Neural cell (in vitro differentiated cells): ENCODE data around the gene ELFN1. TPM values are rescaled to one million over a fixed set of nuclear protein-coding genes. Genes with fewer than 3 reads are reported as not detected.

Experiments used
- H2AFZ ChIP-seq: fragments of 200-600, 300-800 bp; sonication (generic), shearing (Covaris generic); 2 replicates; pipeline ENCODE4 v1.6.0; 2014; ENCODE audit warnings: low read depth, mild to moderate bottlenecking, antibody characterized with exemption, low read length, moderate library complexity
- H3F3A ChIP-seq: fragments of 200-600 bp; shearing (Covaris generic); 2 replicates; pipeline ENCODE4 v1.6.1; 2016; ENCODE audit warnings: mild to moderate bottlenecking, moderate library complexity, mixed read lengths, antibody characterized with exemption, low read length; ENCODE audit not compliant: insufficient read depth, poor library complexity, severe bottlenecking
- H3K27ac ChIP-seq: fragments of 200-600, 300-800 bp; sonication (generic), shearing (Covaris generic); 2 replicates; pipeline ENCODE4 v1.5.1; 2014; ENCODE audit warnings: mild to moderate bottlenecking, low read length, moderate library complexity
- H3K27me3 ChIP-seq: fragments of 300-800, 200-600 bp; sonication (generic), shearing (Covaris generic); 2 replicates; pipeline ENCODE4 v1.6.0; 2014; ENCODE audit warnings: mild to moderate bottlenecking, low read depth, low read length, moderate library complexity; ENCODE audit not compliant: insufficient read depth
- H3K36me3 ChIP-seq: fragments of 300-800, 200-600 bp; sonication (generic), shearing (Covaris generic); 2 replicates; pipeline ENCODE4 v1.5.1; 2014; ENCODE audit warnings: mild to moderate bottlenecking, antibody characterized with exemption, low read length, moderate library complexity; ENCODE audit not compliant: insufficient read depth
- H3K4me2 ChIP-seq: fragments of 300-800, 200-600 bp; sonication (generic), shearing (Covaris generic); 2 replicates; pipeline ENCODE4 v1.6.0; 2014; ENCODE audit warnings: mild to moderate bottlenecking, low read length
- H3K4me3 ChIP-seq: fragments of 300-800, 200-600 bp; sonication (generic), shearing (Covaris generic); 2 replicates; pipeline ENCODE4 v1.5.1; 2014; ENCODE audit warnings: mild to moderate bottlenecking, low read length, moderate library complexity
- H3K79me2 ChIP-seq: fragments of 200-600 bp; shearing (Covaris generic); replicated peaks from 2 replicates; pipeline ENCODE4 v1.6.0; 2014; ENCODE audit warnings: mild to moderate bottlenecking, low read length, moderate library complexity; ENCODE audit not compliant: insufficient read depth
- H3K9ac ChIP-seq: fragments of 300-800, 200-600 bp; sonication (generic), shearing (Covaris generic); 2 replicates; pipeline ENCODE4 v1.6.1; 2016; ENCODE audit warnings: mild to moderate bottlenecking, low read length, mixed read lengths
- H3K9me2 ChIP-seq: fragments of 200-600 bp; shearing (Covaris generic); 2 replicates; pipeline ENCODE4 v1.6.1; 2016; ENCODE audit warnings: mild to moderate bottlenecking, low read length, mixed read lengths; ENCODE audit not compliant: insufficient read depth
- H3K9me3 ChIP-seq: fragments of 200-600, 300-800 bp; sonication (generic), shearing (Covaris generic); 2 replicates; pipeline ENCODE4 v1.6.1; 2016; ENCODE audit warnings: mild to moderate bottlenecking, mixed run types, low read length, moderate library complexity, mixed read lengths
- H4K20me1 ChIP-seq: fragments of 200-600 bp; shearing (Covaris generic); 2 replicates; pipeline ENCODE4 v1.6.1; 2016; ENCODE audit warnings: mild to moderate bottlenecking, mixed run types; ENCODE audit not compliant: insufficient read depth
- CTCF ChIP-seq: fragments of 450-650 bp; IDR thresholded peaks from 2 replicates; pipeline ENCODE4 v1.5.1; 2014; ENCODE audit warnings: antibody characterized with exemption, mild to moderate bottlenecking, moderate library complexity; ENCODE audit not compliant: poor library complexity, severe bottlenecking
- EP300 ChIP-seq: fragments of 450-650 bp; conservative IDR thresholded peaks from 2 replicates; pipeline ENCODE4 v1.6.1; 2014; ENCODE audit warnings: antibody characterized with exemption, mild to moderate bottlenecking, moderate library complexity; ENCODE audit not compliant: poor library complexity, severe bottlenecking
- EZH2 ChIP-seq: fragments of 200-600, 300-800 bp; shearing (Covaris generic), sonication (generic); IDR thresholded peaks from 2 replicates; pipeline ENCODE4 v1.6.1; 2014; ENCODE audit warnings: antibody characterized with exemption, low read length, borderline replicate concordance, mild to moderate bottlenecking; ENCODE audit not compliant: insufficient read depth, poor library complexity, severe bottlenecking
- MXI1 ChIP-seq: fragments of 450-650 bp; conservative IDR thresholded peaks from 2 replicates; pipeline ENCODE4 v1.6.1; 2014; ENCODE audit warnings: antibody characterized with exemption, mild to moderate bottlenecking; ENCODE audit not compliant: poor library complexity, severe bottlenecking
- POLR2AphosphoS5 ChIP-seq: IDR thresholded peaks from 2 replicates; pipeline ENCODE4 v1.6.1; 2012
- RAD21 ChIP-seq: fragments of 450-650 bp; conservative IDR thresholded peaks from 2 replicates; pipeline ENCODE4 v1.6.1; 2014; ENCODE audit warnings: antibody characterized with exemption, mild to moderate bottlenecking, moderate library complexity
- SMC3 ChIP-seq: fragments of 450-650 bp; conservative IDR thresholded peaks from 2 replicates; pipeline ENCODE4 v1.6.1; 2014; ENCODE audit warnings: antibody characterized with exemption, mild to moderate bottlenecking, moderate library complexity; ENCODE audit not compliant: poor library complexity
- TAF1 ChIP-seq: IDR thresholded peaks from 2 replicates; pipeline ENCODE4 v1.6.1; 2012; ENCODE audit warnings: low read depth
- polyA plus RNA-seq: library from polyadenylated mRNA; depleted of rRNA; stranded (reverse); fragments of >200 nt; gene quantifications from 2 replicates; pipeline ENCODE4 v1.2.3, GENCODE V29; 2014
- TF ChIP-seq, protein P1 (sequence below): IDR thresholded peaks from 2 replicates; pipeline ENCODE4 v1.6.1; 2012; ENCODE audit warnings: borderline replicate concordance

Gene ELFN1
- polyA plus RNA-seq, 1 donor from 2014 or later: 11.8 TPM

- Histone ChIP-seq H3K27ac (peak overlapping the region; percentile 53), H3K9ac (peak overlapping the region; percentile 27), H3K4me3 (no peak overlapping the region), H3K4me2 (no peak overlapping the region), H3K9me2 (no peaks in the 10 kb centered on the region), H4K20me1 (no peaks in the 10 kb centered on the region), H3K79me2 (peaks cover 7% of the 10 kb centered on the region), H3K36me3 (no peaks in the 10 kb centered on the region), H3K9me3 (no peaks in the 10 kb centered on the region), H3F3A (no peaks in the 10 kb centered on the region), H2AFZ (no peak overlapping the region), H3K27me3 (no peaks in the 10 kb centered on the region)
- TF ChIP-seq TAF1 (no peak), POLR2AphosphoS5 (no peak), CTCF (no peak), EZH2 (no peak), EP300 (no peak), SMC3 (no peak), MXI1 (no peak), RAD21 (no peak)
- TF ChIP-seq, protein P1, sequence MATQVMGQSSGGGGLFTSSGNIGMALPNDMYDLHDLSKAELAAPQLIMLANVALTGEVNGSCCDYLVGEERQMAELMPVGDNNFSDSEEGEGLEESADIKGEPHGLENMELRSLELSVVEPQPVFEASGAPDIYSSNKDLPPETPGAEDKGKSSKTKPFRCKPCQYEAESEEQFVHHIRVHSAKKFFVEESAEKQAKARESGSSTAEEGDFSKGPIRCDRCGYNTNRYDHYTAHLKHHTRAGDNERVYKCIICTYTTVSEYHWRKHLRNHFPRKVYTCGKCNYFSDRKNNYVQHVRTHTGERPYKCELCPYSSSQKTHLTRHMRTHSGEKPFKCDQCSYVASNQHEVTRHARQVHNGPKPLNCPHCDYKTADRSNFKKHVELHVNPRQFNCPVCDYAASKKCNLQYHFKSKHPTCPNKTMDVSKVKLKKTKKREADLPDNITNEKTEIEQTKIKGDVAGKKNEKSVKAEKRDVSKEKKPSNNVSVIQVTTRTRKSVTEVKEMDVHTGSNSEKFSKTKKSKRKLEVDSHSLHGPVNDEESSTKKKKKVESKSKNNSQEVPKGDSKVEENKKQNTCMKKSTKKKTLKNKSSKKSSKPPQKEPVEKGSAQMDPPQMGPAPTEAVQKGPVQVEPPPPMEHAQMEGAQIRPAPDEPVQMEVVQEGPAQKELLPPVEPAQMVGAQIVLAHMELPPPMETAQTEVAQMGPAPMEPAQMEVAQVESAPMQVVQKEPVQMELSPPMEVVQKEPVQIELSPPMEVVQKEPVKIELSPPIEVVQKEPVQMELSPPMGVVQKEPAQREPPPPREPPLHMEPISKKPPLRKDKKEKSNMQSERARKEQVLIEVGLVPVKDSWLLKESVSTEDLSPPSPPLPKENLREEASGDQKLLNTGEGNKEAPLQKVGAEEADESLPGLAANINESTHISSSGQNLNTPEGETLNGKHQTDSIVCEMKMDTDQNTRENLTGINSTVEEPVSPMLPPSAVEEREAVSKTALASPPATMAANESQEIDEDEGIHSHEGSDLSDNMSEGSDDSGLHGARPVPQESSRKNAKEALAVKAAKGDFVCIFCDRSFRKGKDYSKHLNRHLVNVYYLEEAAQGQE: no peak
Measured at GRCh38 chr7:1697499-1698125, 27.5 kb downstream of the ELFN1 start.

DNA sequence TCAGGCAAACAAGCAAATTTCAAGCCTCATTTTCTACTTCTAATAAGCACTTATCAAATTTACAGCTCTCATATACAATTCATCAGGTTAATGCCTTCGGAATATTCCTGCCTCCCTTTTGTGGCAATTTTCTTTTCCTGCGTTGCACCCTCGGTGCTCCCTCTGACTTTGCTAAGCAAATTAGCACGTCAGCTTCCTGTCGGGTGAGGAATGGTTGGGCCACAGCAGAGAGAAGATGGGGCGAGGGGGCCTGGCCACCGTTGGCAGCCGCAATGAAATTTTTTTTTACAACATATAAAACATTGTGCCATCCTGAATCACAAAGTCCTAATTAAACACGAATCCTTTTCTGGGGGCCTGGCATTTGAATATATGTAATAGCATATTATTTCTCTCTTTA, 28.1 kb downstream of the ELFN1 start:
- no peaks in the 10 kb centered on the region for H3K27me3 ChIP-seq
- H3K9me3 ChIP-seq: peaks cover 5% of the 10 kb centered on the region
- TF ChIP-seq EP300: no peak
- no peak for TF ChIP-seq SMC3
- no peak for TF ChIP-seq EZH2
- no peak for TF ChIP-seq TAF1
- TF ChIP-seq CTCF: no peak
- TF ChIP-seq MXI1: no peak
- TF ChIP-seq RAD21: no peak
- TF ChIP-seq, protein P1: no peak
- TF ChIP-seq POLR2AphosphoS5: no peak
- H3K9me2 ChIP-seq: no peaks in the 10 kb centered on the region
- H3K36me3 ChIP-seq: no peaks in the 10 kb centered on the region
- no peak overlapping the region for H2AFZ ChIP-seq
- no peak overlapping the region for H3K4me2 ChIP-seq
- H3F3A ChIP-seq: no peaks in the 10 kb centered on the region
- H3K9ac ChIP-seq: peak overlapping the region; percentile 27
- H3K27ac ChIP-seq: peak overlapping the region; percentile 53
- H4K20me1 ChIP-seq: no peaks in the 10 kb centered on the region
- peaks cover 3% of the 10 kb centered on the region for H3K79me2 ChIP-seq
- no peak overlapping the region for H3K4me3 ChIP-seq
